SK-N-SH treated with all-trans-retinoic acid at 6 μM for 48 hours (cell line): ENCODE results near the gene DCLK2.

Source experiments
- ATAC-seq: fragments of 200-7000 bp; cut with Tn5 transposase; 3 replicates; pipeline ENCODE4 v1.9.1; 2020; ENCODE audit warnings: mild to moderate bottlenecking, moderate library complexity
- ARNTL ChIP-seq: fragments of 450-650 bp; formaldehyde crosslinking; IDR thresholded peaks from 2 replicates; pipeline ENCODE4 v1.5.0; 2020; ENCODE audit warnings: low read depth, mild to moderate bottlenecking, moderate library complexity, borderline replicate concordance
- BACH2 ChIP-seq: fragments of 250-450 bp; sonication (Bioruptor Pico); IDR thresholded peaks from 2 replicates; pipeline ENCODE4 v1.9.0; 2021; ENCODE audit warnings: mild to moderate bottlenecking, borderline replicate concordance
- CSDC2 ChIP-seq: fragments of 250-450 bp; sonication (Bioruptor Pico); IDR thresholded peaks from 2 replicates; pipeline ENCODE4 v1.5.0; 2020; ENCODE audit warnings: mild to moderate bottlenecking, moderate library complexity
- ESRRG ChIP-seq: fragments of 250-450 bp; sonication (Bioruptor Pico); IDR thresholded peaks from 2 replicates; pipeline ENCODE4 v1.6.1; 2021; ENCODE audit warnings: mild to moderate bottlenecking
- GLIS3 ChIP-seq: fragments of 250-450 bp; sonication (Bioruptor Pico); IDR thresholded peaks from 2 replicates; pipeline ENCODE4 v1.5.0; 2020; ENCODE audit warnings: mild to moderate bottlenecking, moderate library complexity
- ISL1 ChIP-seq: fragments of 250-450 bp; sonication (Bioruptor Pico); IDR thresholded peaks from 2 replicates; pipeline ENCODE4 v2.1.2; 2022; ENCODE audit warnings: mild to moderate bottlenecking, moderate library complexity
- OSR1 ChIP-seq: fragments of 250-450 bp; sonication (Bioruptor Pico); IDR thresholded peaks from 2 replicates; pipeline ENCODE4 v1.8.0; 2022; ENCODE audit warnings: moderate library complexity, mild to moderate bottlenecking, inconsistent platforms
- PPARA ChIP-seq: fragments of 250-450 bp; sonication (Bioruptor Pico); IDR thresholded peaks from 2 replicates; pipeline ENCODE4 v1.5.0; 2020; ENCODE audit warnings: mild to moderate bottlenecking, borderline replicate concordance
- RARB ChIP-seq: fragments of 250-450 bp; sonication (Bioruptor Pico); IDR thresholded peaks from 2 replicates; pipeline ENCODE4 v1.8.0; 2021; ENCODE audit warnings: mild to moderate bottlenecking, moderate library complexity
- TCF4 ChIP-seq: fragments of 250-450 bp; sonication (Bioruptor Pico); IDR thresholded peaks from 2 replicates; pipeline ENCODE4 v1.8.0; 2021; ENCODE audit warnings: mild to moderate bottlenecking, moderate library complexity, borderline replicate concordance
- TOX ChIP-seq: fragments of 250-450 bp; sonication (Bioruptor Pico); IDR thresholded peaks from 2 replicates; pipeline ENCODE4 v1.8.0; 2021; ENCODE audit warnings: mild to moderate bottlenecking, moderate library complexity, borderline replicate concordance
- ZC3H10 ChIP-seq: fragments of 250-450 bp; sonication (Bioruptor Pico); IDR thresholded peaks from 2 replicates; pipeline ENCODE4 v1.5.1; 2021; ENCODE audit warnings: mild to moderate bottlenecking, moderate library complexity
- ZFP3 ChIP-seq: fragments of 250-450 bp; sonication (Bioruptor Pico); IDR thresholded peaks from 2 replicates; pipeline ENCODE4 v1.5.0; 2020; ENCODE audit warnings: mild to moderate bottlenecking, moderate library complexity
- ZFP30 ChIP-seq: fragments of 450-650 bp; formaldehyde crosslinking; IDR thresholded peaks from 2 replicates; pipeline ENCODE4 v1.5.0; 2022; ENCODE audit warnings: mild to moderate bottlenecking, moderate library complexity
- ZNF565 ChIP-seq: fragments of 450-650 bp; formaldehyde crosslinking; conservative IDR thresholded peaks from 2 replicates; pipeline ENCODE4 v1.5.0; 2020; ENCODE audit warnings: low read depth, mild to moderate bottlenecking, moderate library complexity
- ZNF70 ChIP-seq: fragments of 450-650 bp; formaldehyde crosslinking; IDR thresholded peaks from 2 replicates; pipeline ENCODE4 v1.5.0; 2020; ENCODE audit warnings: mild to moderate bottlenecking, moderate library complexity
- ZNF8 ChIP-seq: fragments of 450-650 bp; formaldehyde crosslinking; IDR thresholded peaks from 2 replicates; pipeline ENCODE4 v1.5.0; 2020; ENCODE audit warnings: mild to moderate bottlenecking, moderate library complexity
- TF ChIP-seq, protein P1 (sequence below): fragments of 250-450 bp; sonication (Bioruptor Pico); IDR thresholded peaks from 2 replicates; pipeline ENCODE4 v1.8.0; 2021; ENCODE audit warnings: low read depth, mild to moderate bottlenecking, moderate library complexity, borderline replicate concordance
- TF ChIP-seq, protein P2 (sequence below): fragments of 250-450 bp; sonication (Bioruptor Pico); IDR thresholded peaks from 2 replicates; pipeline ENCODE4 v1.5.0; 2020; ENCODE audit warnings: mild to moderate bottlenecking, moderate library complexity
- TF ChIP-seq, protein P3 (sequence below): fragments of 250-450 bp; sonication (Bioruptor Pico); IDR thresholded peaks from 2 replicates; pipeline ENCODE4 v1.8.0; 2020; ENCODE audit warnings: mild to moderate bottlenecking, moderate library complexity, borderline replicate concordance
- TF ChIP-seq, protein P4 (sequence below): fragments of 250-450 bp; sonication (Bioruptor Pico); IDR thresholded peaks from 2 replicates; pipeline ENCODE4 v1.5.1; 2021; ENCODE audit warnings: mild to moderate bottlenecking, moderate library complexity
- TF ChIP-seq, protein P5 (sequence below): fragments of 250-450 bp; sonication (Bioruptor Pico); IDR thresholded peaks from 2 replicates; pipeline ENCODE4 v1.5.1; 2020; ENCODE audit warnings: low read depth, mild to moderate bottlenecking, moderate library complexity

DCLK2 gene

DNA sequence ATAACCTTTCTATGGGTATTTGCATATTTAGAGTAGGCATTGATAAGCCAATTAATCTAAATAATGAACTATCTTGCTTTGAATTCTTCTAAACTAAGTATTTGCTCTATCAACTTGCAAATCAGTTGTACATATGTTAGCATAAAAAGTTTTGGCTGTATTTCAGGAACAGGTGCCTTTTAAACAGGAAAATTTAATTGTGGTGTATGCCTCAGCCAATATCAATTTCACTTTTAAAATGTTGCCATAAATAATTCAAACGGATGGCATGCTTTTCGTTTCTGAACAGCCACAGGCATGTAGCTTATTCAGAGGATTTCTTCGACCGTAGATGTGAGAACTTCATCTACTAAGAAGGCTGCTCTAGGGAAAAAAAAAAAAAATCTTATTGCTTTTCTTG lies 99.9 kb downstream of the DCLK2 start (continued):
- TF ChIP-seq, protein P1, sequence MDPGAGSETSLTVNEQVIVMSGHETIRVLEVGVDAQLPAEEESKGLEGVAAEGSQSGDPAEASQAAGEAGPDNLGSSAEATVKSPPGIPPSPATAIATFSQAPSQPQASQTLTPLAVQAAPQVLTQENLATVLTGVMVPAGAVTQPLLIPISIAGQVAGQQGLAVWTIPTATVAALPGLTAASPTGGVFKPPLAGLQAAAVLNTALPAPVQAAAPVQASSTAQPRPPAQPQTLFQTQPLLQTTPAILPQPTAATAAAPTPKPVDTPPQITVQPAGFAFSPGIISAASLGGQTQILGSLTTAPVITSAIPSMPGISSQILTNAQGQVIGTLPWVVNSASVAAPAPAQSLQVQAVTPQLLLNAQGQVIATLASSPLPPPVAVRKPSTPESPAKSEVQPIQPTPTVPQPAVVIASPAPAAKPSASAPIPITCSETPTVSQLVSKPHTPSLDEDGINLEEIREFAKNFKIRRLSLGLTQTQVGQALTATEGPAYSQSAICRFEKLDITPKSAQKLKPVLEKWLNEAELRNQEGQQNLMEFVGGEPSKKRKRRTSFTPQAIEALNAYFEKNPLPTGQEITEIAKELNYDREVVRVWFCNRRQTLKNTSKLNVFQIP (CRISPR knock-in tag): 0 out of 2 replicates have a peak, but pooled peaks have one; percentile 60
- 0 out of 2 replicates have a peak, but pooled peaks have one; percentile 49 for TF ChIP-seq CSDC2 (CRISPR knock-in tag)

DNA sequence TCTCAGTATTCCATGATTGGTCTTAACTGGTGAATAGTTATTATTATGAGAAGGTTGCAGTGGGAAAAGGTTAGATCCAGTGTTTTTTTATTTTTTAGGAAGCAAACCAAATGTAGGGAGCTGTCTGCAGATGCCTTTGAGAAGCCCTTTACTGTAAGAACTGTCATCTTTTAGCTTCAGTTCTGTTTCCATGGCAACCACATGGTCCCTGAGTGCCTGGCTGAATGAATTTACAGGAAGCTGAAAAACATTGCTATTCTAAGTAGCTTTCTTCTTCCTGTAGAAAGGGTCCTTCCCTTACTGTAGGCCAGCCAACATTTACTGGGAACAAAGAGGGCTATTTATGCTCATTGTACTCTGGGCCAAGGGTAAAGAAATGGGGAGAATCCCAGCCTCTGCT lies 103.3 kb downstream of the DCLK2 start:
- ATAC-seq: no peak
- TF ChIP-seq OSR1 (CRISPR knock-in tag) (no peak), CSDC2 (CRISPR knock-in tag) (no peak), BACH2 (CRISPR knock-in tag) (no peak), ZFP3 (no peak), ISL1 (CRISPR knock-in tag) (no peak), TOX (CRISPR knock-in tag) (no peak), ZNF565 (CRISPR knock-in tag) (no peak), ZFP30 (no peak), ZNF8 (no peak), ZC3H10 (CRISPR knock-in tag) (no peak), TCF4 (CRISPR knock-in tag) (no peak), PPARA (CRISPR knock-in tag) (no peak), ARNTL (no peak), ESRRG (CRISPR knock-in tag) (no peak), RARB (CRISPR knock-in tag) (no peak)
- TF ChIP-seq, protein P2, sequence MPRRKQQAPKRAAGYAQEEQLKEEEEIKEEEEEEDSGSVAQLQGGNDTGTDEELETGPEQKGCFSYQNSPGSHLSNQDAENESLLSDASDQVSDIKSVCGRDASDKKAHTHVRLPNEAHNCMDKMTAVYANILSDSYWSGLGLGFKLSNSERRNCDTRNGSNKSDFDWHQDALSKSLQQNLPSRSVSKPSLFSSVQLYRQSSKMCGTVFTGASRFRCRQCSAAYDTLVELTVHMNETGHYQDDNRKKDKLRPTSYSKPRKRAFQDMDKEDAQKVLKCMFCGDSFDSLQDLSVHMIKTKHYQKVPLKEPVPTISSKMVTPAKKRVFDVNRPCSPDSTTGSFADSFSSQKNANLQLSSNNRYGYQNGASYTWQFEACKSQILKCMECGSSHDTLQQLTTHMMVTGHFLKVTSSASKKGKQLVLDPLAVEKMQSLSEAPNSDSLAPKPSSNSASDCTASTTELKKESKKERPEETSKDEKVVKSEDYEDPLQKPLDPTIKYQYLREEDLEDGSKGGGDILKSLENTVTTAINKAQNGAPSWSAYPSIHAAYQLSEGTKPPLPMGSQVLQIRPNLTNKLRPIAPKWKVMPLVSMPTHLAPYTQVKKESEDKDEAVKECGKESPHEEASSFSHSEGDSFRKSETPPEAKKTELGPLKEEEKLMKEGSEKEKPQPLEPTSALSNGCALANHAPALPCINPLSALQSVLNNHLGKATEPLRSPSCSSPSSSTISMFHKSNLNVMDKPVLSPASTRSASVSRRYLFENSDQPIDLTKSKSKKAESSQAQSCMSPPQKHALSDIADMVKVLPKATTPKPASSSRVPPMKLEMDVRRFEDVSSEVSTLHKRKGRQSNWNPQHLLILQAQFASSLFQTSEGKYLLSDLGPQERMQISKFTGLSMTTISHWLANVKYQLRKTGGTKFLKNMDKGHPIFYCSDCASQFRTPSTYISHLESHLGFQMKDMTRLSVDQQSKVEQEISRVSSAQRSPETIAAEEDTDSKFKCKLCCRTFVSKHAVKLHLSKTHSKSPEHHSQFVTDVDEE (CRISPR knock-in tag): no peak
- TF ChIP-seq, protein P3, sequence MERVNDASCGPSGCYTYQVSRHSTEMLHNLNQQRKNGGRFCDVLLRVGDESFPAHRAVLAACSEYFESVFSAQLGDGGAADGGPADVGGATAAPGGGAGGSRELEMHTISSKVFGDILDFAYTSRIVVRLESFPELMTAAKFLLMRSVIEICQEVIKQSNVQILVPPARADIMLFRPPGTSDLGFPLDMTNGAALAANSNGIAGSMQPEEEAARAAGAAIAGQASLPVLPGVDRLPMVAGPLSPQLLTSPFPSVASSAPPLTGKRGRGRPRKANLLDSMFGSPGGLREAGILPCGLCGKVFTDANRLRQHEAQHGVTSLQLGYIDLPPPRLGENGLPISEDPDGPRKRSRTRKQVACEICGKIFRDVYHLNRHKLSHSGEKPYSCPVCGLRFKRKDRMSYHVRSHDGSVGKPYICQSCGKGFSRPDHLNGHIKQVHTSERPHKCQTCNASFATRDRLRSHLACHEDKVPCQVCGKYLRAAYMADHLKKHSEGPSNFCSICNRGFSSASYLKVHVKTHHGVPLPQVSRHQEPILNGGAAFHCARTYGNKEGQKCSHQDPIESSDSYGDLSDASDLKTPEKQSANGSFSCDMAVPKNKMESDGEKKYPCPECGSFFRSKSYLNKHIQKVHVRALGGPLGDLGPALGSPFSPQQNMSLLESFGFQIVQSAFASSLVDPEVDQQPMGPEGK (CRISPR knock-in tag): no peak
- TF ChIP-seq, all 23 proteins: peak for 0

DNA sequence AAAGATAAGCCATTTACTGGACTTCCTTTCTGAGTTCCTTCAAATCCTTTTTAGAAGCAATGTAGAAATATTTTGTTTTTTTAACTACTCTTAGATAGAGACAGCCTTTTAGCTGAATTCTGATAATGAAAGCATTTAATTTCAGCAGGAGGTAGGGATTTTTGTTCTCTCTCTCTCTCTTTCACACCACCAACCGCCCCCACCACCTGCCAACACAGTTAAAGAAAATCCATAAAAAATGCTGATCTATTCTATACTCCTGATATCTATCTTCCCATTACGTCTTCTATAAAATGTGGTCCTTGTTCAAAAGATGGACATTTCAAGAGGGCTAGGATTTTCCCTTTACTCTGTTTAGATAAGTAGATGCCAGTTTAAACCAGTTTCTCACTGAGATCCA lies 104.5 kb downstream of the DCLK2 start:
- no peak for ATAC-seq
- no peak for TF ChIP-seq TOX (CRISPR knock-in tag)
- TF ChIP-seq ZNF565 (CRISPR knock-in tag): no peak
- TF ChIP-seq ZFP3: no peak
- no peak for TF ChIP-seq OSR1 (CRISPR knock-in tag)
- TF ChIP-seq, protein P4, sequence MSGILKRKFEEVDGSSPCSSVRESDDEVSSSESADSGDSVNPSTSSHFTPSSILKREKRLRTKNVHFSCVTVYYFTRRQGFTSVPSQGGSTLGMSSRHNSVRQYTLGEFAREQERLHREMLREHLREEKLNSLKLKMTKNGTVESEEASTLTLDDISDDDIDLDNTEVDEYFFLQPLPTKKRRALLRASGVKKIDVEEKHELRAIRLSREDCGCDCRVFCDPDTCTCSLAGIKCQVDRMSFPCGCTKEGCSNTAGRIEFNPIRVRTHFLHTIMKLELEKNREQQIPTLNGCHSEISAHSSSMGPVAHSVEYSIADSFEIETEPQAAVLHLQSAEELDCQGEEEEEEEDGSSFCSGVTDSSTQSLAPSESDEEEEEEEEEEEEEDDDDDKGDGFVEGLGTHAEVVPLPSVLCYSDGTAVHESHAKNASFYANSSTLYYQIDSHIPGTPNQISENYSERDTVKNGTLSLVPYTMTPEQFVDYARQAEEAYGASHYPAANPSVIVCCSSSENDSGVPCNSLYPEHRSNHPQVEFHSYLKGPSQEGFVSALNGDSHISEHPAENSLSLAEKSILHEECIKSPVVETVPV (CRISPR knock-in tag): no peak
- TF ChIP-seq GLIS3 (CRISPR knock-in tag): no peak
- TF ChIP-seq, protein P3 (CRISPR knock-in tag): no peak
- TF ChIP-seq, protein P5, sequence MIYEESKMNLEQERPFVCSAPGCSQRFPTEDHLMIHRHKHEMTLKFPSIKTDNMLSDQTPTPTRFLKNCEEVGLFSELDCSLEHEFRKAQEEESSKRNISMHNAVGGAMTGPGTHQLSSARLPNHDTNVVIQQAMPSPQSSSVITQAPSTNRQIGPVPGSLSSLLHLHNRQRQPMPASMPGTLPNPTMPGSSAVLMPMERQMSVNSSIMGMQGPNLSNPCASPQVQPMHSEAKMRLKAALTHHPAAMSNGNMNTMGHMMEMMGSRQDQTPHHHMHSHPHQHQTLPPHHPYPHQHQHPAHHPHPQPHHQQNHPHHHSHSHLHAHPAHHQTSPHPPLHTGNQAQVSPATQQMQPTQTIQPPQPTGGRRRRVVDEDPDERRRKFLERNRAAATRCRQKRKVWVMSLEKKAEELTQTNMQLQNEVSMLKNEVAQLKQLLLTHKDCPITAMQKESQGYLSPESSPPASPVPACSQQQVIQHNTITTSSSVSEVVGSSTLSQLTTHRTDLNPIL (CRISPR knock-in tag): no peak
- no peak for TF ChIP-seq ZC3H10 (CRISPR knock-in tag)
- TF ChIP-seq ZNF70 (CRISPR knock-in tag): no peak
- TF ChIP-seq, protein P2 (CRISPR knock-in tag): no peak
- TF ChIP-seq TCF4 (CRISPR knock-in tag): no peak
- TF ChIP-seq RARB (CRISPR knock-in tag): no peak
- no peak for TF ChIP-seq BACH2 (CRISPR knock-in tag)
- TF ChIP-seq, protein P1 (CRISPR knock-in tag): no peak
